ENCODE results near the gene NFASC. TPM values are rescaled to one million over a fixed set of nuclear protein-coding genes. Genes with fewer than 3 reads are reported as not detected.

The NFASC gene
- total RNA-seq, 2 experiments from 2014 or later = not detected

- H3K27ac Mint-ChIP-seq = no peak overlapping the region
- Histone ChIP-seq H3K4me1 (ENCODE audit: insufficient read depth, low read length) (no peaks in the 10 kb centered on the region), H3K36me3 (ENCODE audit: insufficient read depth, low read length) (no peaks in the 10 kb centered on the region), H3K4me3 (ENCODE audit: low read length) (no peak overlapping the region), H3K27me3 (ENCODE audit: control insufficient read depth in 1 of 2, insufficient read depth in 2 of 2, low read length in 2 of 2) (peaks cover 0 to 3% of the 10 kb centered on the region in 2 experiments), H3K27ac (ENCODE audit: low read depth in 1 of 2, low read length in 2 of 2) (no peak overlapping the region), H3K9me3 (ENCODE audit: control insufficient read depth in 1 of 2, insufficient read depth in 1 of 2, low read length in 2 of 2) (no peaks in the 10 kb centered on the region)
- ChIA-PET POLR2A (no interaction called here), CTCF (no interaction called here)
- intact Hi-C loops (cut with DNase I, micrococcal nuclease) = no loop called here
- no peak overlapping the region for H3K4me3 Mint-ChIP-seq
- ATAC-seq (ENCODE audit: poor library complexity) (no peak), DNase-seq (no peak)
- no peaks in the 10 kb centered on the region for H3K36me3 Mint-ChIP-seq (ENCODE audit: low read depth)
- H3K4me1 Mint-ChIP-seq (ENCODE audit: low read depth) = no peaks in the 10 kb centered on the region
- H3K9me3 Mint-ChIP-seq = no peaks in the 10 kb centered on the region
- no peak for TF ChIP-seq CTCF (IDR thresholded peaks at IDR 0.05)
- peaks cover 7% of the 10 kb centered on the region for H3K27me3 Mint-ChIP-seq
Observed at GRCh38 chr1:205018381-205018780, 147.7 kb downstream of the NFASC start.

- ChIA-PET POLR2A (no interaction called here), CTCF (no interaction called here)
- intact Hi-C loops (cut with DNase I, micrococcal nuclease) = no loop called here
- Mint-ChIP-seq H3K27ac (no peak overlapping the region), H3K4me1 (ENCODE audit: low read depth) (no peaks in the 10 kb centered on the region), H3K9me3 (no peaks in the 10 kb centered on the region), H3K27me3 (peaks cover 7% of the 10 kb centered on the region), H3K36me3 (ENCODE audit: low read depth) (no peaks in the 10 kb centered on the region), H3K4me3 (no peak overlapping the region)
- H3K27ac ChIP-seq (ENCODE audit: low read depth in 1 of 2, low read length in 2 of 2) = no peak overlapping the region
- no peak for TF ChIP-seq CTCF (IDR thresholded peaks at IDR 0.05)
- H3K36me3 ChIP-seq (ENCODE audit: insufficient read depth, low read length) = no peaks in the 10 kb centered on the region
- peaks cover 0 to 3% of the 10 kb centered on the region in 2 experiments for H3K27me3 ChIP-seq (ENCODE audit: control insufficient read depth in 1 of 2, insufficient read depth in 2 of 2, low read length in 2 of 2)
- no peaks in the 10 kb centered on the region for H3K4me1 ChIP-seq (ENCODE audit: insufficient read depth, low read length)
- ATAC-seq (ENCODE audit: poor library complexity) = no peak
- DNase-seq = no peak
- no peaks in the 10 kb centered on the region for H3K9me3 ChIP-seq (ENCODE audit: control insufficient read depth in 1 of 2, insufficient read depth in 1 of 2, low read length in 2 of 2)
- H3K4me3 ChIP-seq (ENCODE audit: low read length) = no peak overlapping the region
Observed at GRCh38 chr1:205020466-205020865, 149.8 kb downstream of the NFASC start.

- Histone ChIP-seq H3K4me1 (ENCODE audit: insufficient read depth, low read length) (no peaks in the 10 kb centered on the region), H3K36me3 (ENCODE audit: insufficient read depth, low read length) (no peaks in the 10 kb centered on the region), H3K4me3 (ENCODE audit: low read length) (no peak overlapping the region), H3K27ac (ENCODE audit: low read depth in 1 of 2, low read length in 2 of 2) (no peak overlapping the region), H3K9me3 (ENCODE audit: control insufficient read depth in 1 of 2, insufficient read depth in 1 of 2, low read length in 2 of 2) (no peaks in the 10 kb centered on the region), H3K27me3 (ENCODE audit: control insufficient read depth in 1 of 2, insufficient read depth in 2 of 2, low read length in 2 of 2) (peaks cover 0 to 3% of the 10 kb centered on the region in 2 experiments)
- Mint-ChIP-seq H3K9me3 (no peaks in the 10 kb centered on the region), H3K27ac (no peak overlapping the region), H3K4me1 (ENCODE audit: low read depth) (no peaks in the 10 kb centered on the region), H3K4me3 (no peak overlapping the region), H3K27me3 (peaks cover 8% of the 10 kb centered on the region), H3K36me3 (ENCODE audit: low read depth) (no peaks in the 10 kb centered on the region)
- no peak for TF ChIP-seq CTCF (IDR thresholded peaks at IDR 0.05)
- CTCF ChIA-PET = no interaction called here
- DNase-seq = no peak
- POLR2A ChIA-PET = no interaction called here
- ATAC-seq (ENCODE audit: poor library complexity) = no peak
- intact Hi-C loops (cut with DNase I, micrococcal nuclease) = no loop called here
Observed at GRCh38 chr1:205024679-205025078, 154.0 kb downstream of the NFASC start.
